H1 (cell line): ENCODE results near the gene DNASE2B. TPM values are rescaled to one million over a fixed set of nuclear protein-coding genes. Genes with fewer than 3 reads are reported as not detected.

Experiments used
- CTCF ChIA-PET: fragments of 300-600 bp; sonication (Branson Sonifier 250); formaldehyde crosslinking; loops from one replicate; lab custom pipeline; 2021; ENCODE audit not compliant: partially characterized antibody; lab: Charles Lee
- POLR2A ChIA-PET: fragments of 300-600 bp; sonication (Branson Sonifier 250); formaldehyde crosslinking; loops from one replicate; lab custom pipeline; 2021; ENCODE audit warnings: inconsistent platforms; ENCODE audit not compliant: partially characterized antibody; lab: Charles Lee
- DNase-seq, 2 experiments: peaks; one replicate each; pipeline versions ENCODE4 v3.0.0 to v3.0.0-alpha.2; 2010 to 2022; ENCODE audit warnings: low spot score in 2 of 2, low read depth in 1 of 2, mixed read lengths in 1 of 2
- FAIRE-seq: peaks from 2 replicates; lab custom pipeline; 2011; peaks lifted over from hg19 to GRCh38; lab: Jason Lieb, UNC
- H2AFZ ChIP-seq: 2 replicates; pipeline ENCODE4 v1.8.1; 2012; ENCODE audit warnings: low read length, inconsistent platforms
- H2AK5ac ChIP-seq: 2 replicates; pipeline ENCODE4 v1.6.1; 2013; ENCODE audit warnings: low read depth, low read length
- H2BK120ac ChIP-seq: replicated peaks from 2 replicates; pipeline ENCODE3; 2013; ENCODE audit warnings: low read depth, low read length, inconsistent platforms
- H2BK12ac ChIP-seq: 2 replicates; pipeline ENCODE4 v1.6.1; 2013; ENCODE audit warnings: low read depth, low read length
- H2BK15ac ChIP-seq: 2 replicates; pipeline ENCODE4 v1.6.1; 2013; ENCODE audit warnings: low read length
- H2BK20ac ChIP-seq: 2 replicates; pipeline ENCODE4 v1.6.1; 2013; ENCODE audit warnings: low read length
- H2BK5ac ChIP-seq: 2 replicates; pipeline ENCODE4 v1.6.1; 2013; ENCODE audit warnings: low read depth, low read length
- H3K14ac ChIP-seq: 2 replicates; pipeline ENCODE4 v1.6.1; 2013; ENCODE audit warnings: inconsistent platforms; ENCODE audit not compliant: insufficient read length
- H3K18ac ChIP-seq: 2 replicates; pipeline ENCODE4 v1.6.1; 2013; ENCODE audit warnings: low read length; ENCODE audit errors: extremely low read depth
- H3K23ac ChIP-seq: 2 replicates; pipeline ENCODE4 v1.6.1; 2013; ENCODE audit warnings: inconsistent platforms; ENCODE audit not compliant: insufficient read length
- H3K23me2 ChIP-seq: 2 replicates; pipeline ENCODE4 v1.6.1; 2013; ENCODE audit warnings: low read depth, low read length
- H3K27ac ChIP-seq: 2 replicates; pipeline ENCODE4 v1.6.1; 2011; ENCODE audit warnings: low read depth, low read length, inconsistent platforms
- H3K27me3 ChIP-seq, 4 experiments: replicated peaks in 1 of 4; 1 replicate in 1 of 4; 2 replicates in 3 of 4; pipeline versions ENCODE4 v1.6.1 to v1.8.1; 2011 to 2013; ENCODE audit warnings: low read length in 3 of 4, mild to moderate bottlenecking in 3 of 4, inconsistent platforms in 2 of 4, mixed read lengths in 2 of 4, moderate library complexity in 1 of 4; ENCODE audit not compliant: control insufficient read depth in 3 of 4, insufficient read depth in 3 of 4; ENCODE audit errors: extremely low read depth in 1 of 4
- H3K36me3 ChIP-seq, 4 experiments: 2 replicates each; pipeline versions ENCODE4 v1.6.1 to v1.8.1; 2011 to 2013; ENCODE audit warnings: mild to moderate bottlenecking in 4 of 4, low read length in 3 of 4, moderate library complexity in 2 of 4, control low read depth in 1 of 4, inconsistent platforms in 1 of 4; ENCODE audit not compliant: insufficient read depth in 4 of 4, control insufficient read depth in 2 of 4
- H3K4ac ChIP-seq: replicated peaks from 2 replicates; pipeline ENCODE3; 2013; ENCODE audit warnings: low read length, low read depth, mixed read lengths, inconsistent platforms; ENCODE audit not compliant: insufficient read length
- H3K4me1 ChIP-seq, 4 experiments: replicated peaks in 1 of 4; 1 replicate in 1 of 4; 2 replicates in 3 of 4; pipeline versions ENCODE4 v1.6.1 to v1.8.1; 2011 to 2013; ENCODE audit warnings: low read length in 3 of 4, inconsistent platforms in 2 of 4, mixed read lengths in 1 of 4; ENCODE audit not compliant: insufficient read depth in 4 of 4, control insufficient read depth in 3 of 4
- H3K4me2 ChIP-seq, 2 experiments: 2 replicates each; pipeline versions ENCODE4 v1.6.1 to v1.8.1; 2011 to 2013; ENCODE audit warnings: low read depth in 2 of 2, low read length in 2 of 2, control low read depth in 1 of 2, inconsistent platforms in 1 of 2, mild to moderate bottlenecking in 1 of 2; ENCODE audit not compliant: insufficient read depth in 1 of 2
- H3K4me3 ChIP-seq, 4 experiments: fragments of 200-600, 300-600 bp in 1 of 4; sonication (generic), shearing (Covaris generic), sonication (Bioruptor Twin) in 1 of 4; 2 replicates each; pipeline versions ENCODE4 v1.5.1 to v1.8.1; 2011 to 2016; ENCODE audit warnings: low read length in 4 of 4, low read depth in 3 of 4, control low read depth in 2 of 4, inconsistent platforms in 2 of 4, mild to moderate bottlenecking in 2 of 4, mixed read lengths in 1 of 4, moderate library complexity in 1 of 4; ENCODE audit not compliant: insufficient read depth in 2 of 4; ENCODE audit errors: extremely low read depth in 1 of 4
- H3K56ac ChIP-seq: replicated peaks from 2 replicates; pipeline ENCODE3; 2013; ENCODE audit warnings: low read depth, mild to moderate bottlenecking, mixed read lengths, low read length, inconsistent platforms; ENCODE audit not compliant: insufficient read length
- H3K79me1 ChIP-seq: 2 replicates; pipeline ENCODE4 v1.6.1; 2013; ENCODE audit warnings: low read depth, low read length, control low read depth
- H3K79me2 ChIP-seq, 2 experiments: 2 replicates each; pipeline versions ENCODE4 v1.6.1 to v1.8.1; 2012 to 2013; ENCODE audit warnings: low read length in 2 of 2, mild to moderate bottlenecking in 2 of 2, inconsistent platforms in 1 of 2; ENCODE audit not compliant: insufficient read depth in 2 of 2, control insufficient read depth in 1 of 2
- H3K9ac ChIP-seq, 4 experiments: replicated peaks in 1 of 4; 1 replicate in 1 of 4; 2 replicates in 3 of 4; pipeline versions ENCODE4 v1.6.1 to v1.8.1; 2011 to 2013; ENCODE audit warnings: low read depth in 3 of 4, low read length in 3 of 4, control low read depth in 2 of 4, mild to moderate bottlenecking in 2 of 4, moderate library complexity in 2 of 4, inconsistent platforms in 1 of 4; ENCODE audit errors: extremely low read depth in 1 of 4
- H3K9me3 ChIP-seq, 2 experiments: 2 replicates each; pipeline versions ENCODE4 v1.6.1 to v1.8.1; 2012 to 2013; ENCODE audit warnings: mild to moderate bottlenecking in 2 of 2, moderate library complexity in 2 of 2, control low read depth in 1 of 2, inconsistent platforms in 1 of 2, low read depth in 1 of 2, low read length in 1 of 2, mixed read lengths in 1 of 2; ENCODE audit not compliant: insufficient read depth in 2 of 2
- H4K20me1 ChIP-seq, 2 experiments: replicated peaks in 1 of 2; 2 replicates each; pipeline versions ENCODE3 to v1.8.1; 2011 to 2013; ENCODE audit warnings: inconsistent platforms in 2 of 2, low read length in 2 of 2, mild to moderate bottlenecking in 1 of 2; ENCODE audit not compliant: insufficient read depth in 2 of 2, control insufficient read depth in 1 of 2
- H4K5ac ChIP-seq: 2 replicates; pipeline ENCODE4 v1.6.1; 2013; ENCODE audit warnings: low read length, low read depth, mixed read lengths, inconsistent platforms; ENCODE audit not compliant: insufficient read length
- H4K8ac ChIP-seq: 2 replicates; pipeline ENCODE4 v1.8.0; 2013; ENCODE audit warnings: mild to moderate bottlenecking, moderate library complexity, low read length, inconsistent platforms; ENCODE audit not compliant: insufficient read depth; ENCODE audit errors: extremely low read depth
- H4K91ac ChIP-seq: replicated peaks from 2 replicates; pipeline ENCODE3; 2013; ENCODE audit warnings: low read length, mixed read lengths, inconsistent platforms; ENCODE audit not compliant: insufficient read length
- ATF2 ChIP-seq: IDR thresholded peaks from 2 replicates; pipeline ENCODE4 v1.6.1; 2012; ENCODE audit warnings: low read length, inconsistent platforms
- CHD1 ChIP-seq: IDR thresholded peaks from 2 replicates; pipeline ENCODE4 v1.6.1; 2012; ENCODE audit warnings: low read depth, low read length, improper control_type of control experiment
- CREB1 ChIP-seq: IDR thresholded peaks from 2 replicates; pipeline ENCODE4 v1.6.1; 2012; ENCODE audit warnings: inconsistent platforms
- GABPA ChIP-seq: IDR thresholded peaks from 2 replicates; pipeline ENCODE4 v1.6.1; 2011; ENCODE audit warnings: mild to moderate bottlenecking, low read length, moderate library complexity, borderline replicate concordance; ENCODE audit not compliant: insufficient read depth
- KDM1A ChIP-seq: fragments of 200-600, 300-600 bp; sonication (generic); IDR thresholded peaks from 2 replicates; pipeline ENCODE4 v1.7.1; 2016; ENCODE audit warnings: mild to moderate bottlenecking, low read length, borderline replicate concordance
- NRF1 ChIP-seq: IDR thresholded peaks from 2 replicates; pipeline ENCODE4 v1.6.1; 2011; ENCODE audit warnings: mild to moderate bottlenecking, low read depth, low read length, improper control_type of control experiment
- POLR2A ChIP-seq, 2 experiments: IDR thresholded peaks; 1 replicate in 1 of 2; 2 replicates in 1 of 2; pipeline ENCODE4 v1.6.1; 2011; ENCODE audit warnings: low read depth in 2 of 2, low read length in 2 of 2, mild to moderate bottlenecking in 2 of 2; ENCODE audit errors: control extremely low read depth in 1 of 2
- RNF2 ChIP-seq: fragments of 200-900, 300-1000 bp; sonication (generic); IDR thresholded peaks from 2 replicates; pipeline ENCODE4 v1.7.1; 2016; ENCODE audit warnings: borderline replicate concordance, low read depth, mild to moderate bottlenecking, antibody characterized with exemption, low read length; ENCODE audit not compliant: poor library complexity, severe bottlenecking; ENCODE audit errors: missing control alignments
- SAP30 ChIP-seq: fragments of 300-600 bp; sonication (generic); IDR thresholded peaks from 2 replicates; pipeline ENCODE4 v1.7.1; 2012; ENCODE audit warnings: low read length, moderate library complexity, mild to moderate bottlenecking, inconsistent platforms; ENCODE audit not compliant: insufficient read depth, insufficient replicate concordance
- SIRT6 ChIP-seq: IDR thresholded peaks from one replicate; pipeline ENCODE4 v1.7.1; 2012; ENCODE audit warnings: low read length, inconsistent platforms
- SIX5 ChIP-seq: IDR thresholded peaks from 2 replicates; pipeline ENCODE4 v1.6.1; 2011; ENCODE audit warnings: mild to moderate bottlenecking, low read depth, low read length
- SP2 ChIP-seq: IDR thresholded peaks from 2 replicates; pipeline ENCODE4 v1.6.1; 2012; ENCODE audit warnings: mild to moderate bottlenecking, low read length, inconsistent platforms
- TCF12 ChIP-seq: IDR thresholded peaks from 2 replicates; pipeline ENCODE4 v1.6.1; 2011; ENCODE audit warnings: low read depth, mild to moderate bottlenecking, low read length
- WGBS, 2 experiments: shearing (Covaris generic) in 1 of 2; methylation state at CpG; one replicate each; pipeline versions ENCODE4 v1.1.6 to v1.1.7; 2013 to 2015; ENCODE audit warnings: low lambda C conversion rate in 2 of 2, mixed read lengths in 2 of 2, inconsistent platforms in 1 of 2, low coverage in 1 of 2, missing lambda C conversion rate in 1 of 2; ENCODE audit not compliant: insufficient replicate concordance in 2 of 2, insufficient coverage in 1 of 2, insufficient read length in 1 of 2; ENCODE audit errors: extremely low coverage in 1 of 2, missing lambda C conversion rate in 1 of 2; 5-methylcytosine and 5-hydroxymethylcytosine counted together
- polyA plus RNA-seq, 7 experiments: library from polyadenylated mRNA; depleted of rRNA in 3 of 7; stranded (reverse) in 5 of 7; unstranded in 2 of 7; fragments of >200 nt in 5 of 7; fragments of 200-250 nt in 2 of 7; gene quantifications; 1 replicate in 5 of 7; 2 replicates in 1 of 7; 4 replicates in 1 of 7; pipeline versions ENCODE4 v1.2.1 to v1.2.3, GENCODE V29; 2011 to 2013; ENCODE audit warnings: missing spikeins in 2 of 7, mixed read lengths in 2 of 7
- total RNA-seq: library from RNA; stranded (reverse); fragmentation: NEBNext Ultra II Directional; extraction: Animal tissue kit (Norgen Biotek cat#: 25700); gene quantifications from 2 replicates; pipeline ENCODE4 v1.2.1, GENCODE V29; 2021
- TF ChIP-seq, protein P1 (sequence below): IDR thresholded peaks from 2 replicates; pipeline ENCODE4 v1.6.1; 2012; ENCODE audit warnings: inconsistent platforms

DNASE2B gene
- total and polyA plus RNA-seq, 2 of the 8 experiments (the other 6 are each of a cell fraction or from before 2014, with no cell fraction given) = not detected

GRCh38 chr1:84403347-84403746, 5.1 kb downstream of the DNASE2B start:
- H3K23ac ChIP-seq = no peak overlapping the region
- H2AK5ac ChIP-seq = no peak overlapping the region
- H3K56ac ChIP-seq = no peak overlapping the region
- H2BK5ac ChIP-seq = no peak overlapping the region
- H4K91ac ChIP-seq = no peak overlapping the region
- no peaks in the 10 kb centered on the region for H3K79me1 ChIP-seq
- no peak overlapping the region for H3K14ac ChIP-seq
- WGBS, 2 experiments = 92% methylated on average over 2 of the region's 2 CpGs; no CpG with 5 or more reads in 1 of the 2 experiments
- no peak overlapping the region for H3K4me3 ChIP-seq
- no peak overlapping the region for H3K27ac ChIP-seq
- H2BK15ac ChIP-seq = no peak overlapping the region
- H3K18ac ChIP-seq = no peak overlapping the region
- ChIA-PET POLR2A (no interaction called here), CTCF (interaction anchor here (1.8 kb wide), 1 partner anchor 30 kb away, joined by 5 read pairs; no protein-coding TSS in a partner anchor)
- FAIRE-seq (no peak), DNase-seq (no peak)
- no peaks in the 10 kb centered on the region for H4K20me1 ChIP-seq
- H2BK12ac ChIP-seq = no peak overlapping the region
- no peak overlapping the region for H3K4me2 ChIP-seq
- H3K4ac ChIP-seq = no peak overlapping the region
- no peaks in the 10 kb centered on the region; a peak in 1 of 7 replicates for H3K4me1 ChIP-seq
- no peak overlapping the region for H2BK120ac ChIP-seq
- no peak overlapping the region for H4K8ac ChIP-seq
- H2AFZ ChIP-seq = no peak overlapping the region
- no peaks in the 10 kb centered on the region for H3K27me3 ChIP-seq
- H3K79me2 ChIP-seq = no peaks in the 10 kb centered on the region
- H3K36me3 ChIP-seq = no peaks in the 10 kb centered on the region
- no peaks in the 10 kb centered on the region for H3K9me3 ChIP-seq
- no peak overlapping the region for H2BK20ac ChIP-seq
- H3K9ac ChIP-seq = no peak overlapping the region
- no peaks in the 10 kb centered on the region for H3K23me2 ChIP-seq
- H4K5ac ChIP-seq = no peak overlapping the region
- TF ChIP-seq SIRT6 (no peak), SP2 (no peak), CHD1 (no peak), KDM1A (no peak), SIX5 (no peak), RNF2 (no peak), POLR2A (IDR thresholded peaks at IDR 0.05; ENCODE audit: control extremely low read depth in 1 of 2, low read depth in 2 of 2, low read length in 2 of 2) (no peak), ATF2 (no peak), SAP30 (no peak), NRF1 (no peak), TCF12 (no peak), GABPA (no peak), CREB1 (no peak)
- TF ChIP-seq, protein P1, sequence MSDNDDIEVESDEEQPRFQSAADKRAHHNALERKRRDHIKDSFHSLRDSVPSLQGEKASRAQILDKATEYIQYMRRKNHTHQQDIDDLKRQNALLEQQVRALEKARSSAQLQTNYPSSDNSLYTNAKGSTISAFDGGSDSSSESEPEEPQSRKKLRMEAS = no peak
